Measurements from ENCODE around the gene TFAP2B.

Gene TFAP2B

GRCh38 chr6:50840112-50840810 is 21.6 kb downstream of the TFAP2B start:
- H3K36me3 Mint-ChIP-seq (ENCODE audit: low read depth), result no peaks in the 10 kb centered on the region
- peaks cover 33% of the 10 kb centered on the region for H3K4me1 Mint-ChIP-seq
- no peaks in the 10 kb centered on the region for H3K9me3 Mint-ChIP-seq
- no peak overlapping the region for H3K27ac Mint-ChIP-seq
- DNase-seq, result no peak
- no peak overlapping the region for H3K4me3 Mint-ChIP-seq
- peaks cover 100% of the 10 kb centered on the region for H3K27me3 Mint-ChIP-seq (ENCODE audit: low read depth, poor library complexity)
- no peak for TF ChIP-seq CTCF (IDR thresholded peaks at IDR 0.05)

GRCh38 chr6:50840811-50841192 is 22.1 kb downstream of the TFAP2B start:
- no peak for DNase-seq
- Mint-ChIP-seq H3K27me3 (ENCODE audit: low read depth, poor library complexity) (peaks cover 100% of the 10 kb centered on the region), H3K27ac (no peak overlapping the region), H3K9me3 (no peaks in the 10 kb centered on the region), H3K4me1 (peaks cover 35% of the 10 kb centered on the region), H3K36me3 (ENCODE audit: low read depth) (no peaks in the 10 kb centered on the region), H3K4me3 (no peak overlapping the region)
- no peak for TF ChIP-seq CTCF (IDR thresholded peaks at IDR 0.05)

GRCh38 chr6:50842446-50842845 is 23.8 kb downstream of the TFAP2B start:
- H3K36me3 Mint-ChIP-seq (ENCODE audit: low read depth), result no peaks in the 10 kb centered on the region
- no peak overlapping the region for H3K27ac Mint-ChIP-seq
- no peak overlapping the region for H3K4me3 Mint-ChIP-seq
- H3K27me3 Mint-ChIP-seq (ENCODE audit: low read depth, poor library complexity), result peaks cover 100% of the 10 kb centered on the region
- no peak for TF ChIP-seq CTCF (IDR thresholded peaks at IDR 0.05)
- DNase-seq, result no peak
- H3K9me3 Mint-ChIP-seq, result no peaks in the 10 kb centered on the region
- H3K4me1 Mint-ChIP-seq, result peaks cover 37% of the 10 kb centered on the region

GRCh38 chr6:50842861-50843384 is 24.3 kb downstream of the TFAP2B start:
- TF ChIP-seq CTCF (IDR thresholded peaks at IDR 0.05), result no peak
- H3K4me1 Mint-ChIP-seq, result peaks cover 37% of the 10 kb centered on the region
- peaks cover 100% of the 10 kb centered on the region for H3K27me3 Mint-ChIP-seq (ENCODE audit: low read depth, poor library complexity)
- no peaks in the 10 kb centered on the region for H3K9me3 Mint-ChIP-seq
- no peaks in the 10 kb centered on the region for H3K36me3 Mint-ChIP-seq (ENCODE audit: low read depth)
- H3K4me3 Mint-ChIP-seq, result no peak overlapping the region
- H3K27ac Mint-ChIP-seq, result no peak overlapping the region
- DNase-seq, result no peak

GRCh38 chr6:50843842-50844241 is 25.2 kb downstream of the TFAP2B start:
- Mint-ChIP-seq H3K27ac (no peak overlapping the region), H3K36me3 (ENCODE audit: low read depth) (no peaks in the 10 kb centered on the region), H3K4me1 (peaks cover 38% of the 10 kb centered on the region), H3K27me3 (ENCODE audit: low read depth, poor library complexity) (peaks cover 100% of the 10 kb centered on the region), H3K9me3 (no peaks in the 10 kb centered on the region), H3K4me3 (no peak overlapping the region)
- DNase-seq, result no peak
- TF ChIP-seq CTCF (IDR thresholded peaks at IDR 0.05), result no peak
